A549 (cell line): ENCODE data around the gene MAP2K7. TPM values are rescaled to one million over a fixed set of nuclear protein-coding genes. Genes with fewer than 3 reads are reported as not detected.

Experiments used
- ATAC-seq, 2 experiments: fragments of 200-7000 bp in 1 of 2; fragments of >200 bp in 1 of 2; cut with Nextera tagmentation in 1 of 2; cut with Tn5 transposase in 1 of 2; 3 replicates each; pipeline versions ENCODE4 v1.8.0 to v1.9.1; 2018 to 2020; ENCODE audit warnings: mild to moderate bottlenecking in 1 of 2, moderate library complexity in 1 of 2
- CTCF ChIA-PET: fragments of 300-600 bp; sonication (Branson Sonifier 250); formaldehyde crosslinking; extraction: SDS; loops from one replicate; lab custom pipeline; 2021; ENCODE audit warnings: antibody characterized with exemption, inconsistent platforms; lab: Yijun Ruan, JAX
- POLR2A ChIA-PET: fragments of 350-600 bp; formaldehyde crosslinking; extraction: SDS; loops from one replicate; lab custom pipeline; 2021; ENCODE audit warnings: antibody characterized with exemption, inconsistent platforms; lab: Yijun Ruan, JAX
- DNase-seq, 2 experiments: peaks; one replicate each; pipeline versions ENCODE4 v3.0.0 to v3.0.0-alpha.2; 2011 to 2016; ENCODE audit warnings: low read depth in 1 of 2, low spot score in 1 of 2
- FAIRE-seq: peaks from 2 replicates; lab custom pipeline; 2011; peaks lifted over from hg19 to GRCh38; lab: Jason Lieb, UNC
- H3K27ac ChIP-seq, 2 experiments: fragments of >200 bp; sonication (Bioruptor Twin); formaldehyde crosslinking; 3 replicates each; pipeline ENCODE4 v1.5.1; 2016 to 2017
- H3K4me1 ChIP-seq: fragments of >200 bp; sonication (Bioruptor Twin); formaldehyde crosslinking; 3 replicates; pipeline ENCODE4 v1.6.1; 2016
- H3K4me2 ChIP-seq: fragments of >200 bp; sonication (Bioruptor Twin); formaldehyde crosslinking; 3 replicates; pipeline ENCODE4 v1.6.1; 2016
- H3K4me3 ChIP-seq: fragments of >200 bp; sonication (Bioruptor Twin); formaldehyde crosslinking; 3 replicates; pipeline ENCODE4 v1.5.1; 2016
- H3K9me3 ChIP-seq: fragments of >200 bp; sonication (Bioruptor Twin); formaldehyde crosslinking; 3 replicates; pipeline ENCODE4 v1.6.1; 2016
- BHLHE40 ChIP-seq: IDR thresholded peaks from 2 replicates; pipeline ENCODE4 v1.6.1; 2012; ENCODE audit warnings: low read depth, low read length, inconsistent platforms
- CBX8 ChIP-seq: fragments of 200-600 bp; sonication (generic); IDR thresholded peaks from 2 replicates; pipeline ENCODE4 v1.6.1; 2016
- CEBPB ChIP-seq, 2 experiments: fragments of >200 bp in 1 of 2; sonication (Bioruptor Twin) in 1 of 2; formaldehyde crosslinking in 1 of 2; IDR thresholded peaks; 2 replicates each; pipeline ENCODE4 v1.6.1; 2012 to 2016
- CHD4 ChIP-seq: fragments of 200-600 bp; sonication (generic); IDR thresholded peaks from 2 replicates; pipeline ENCODE4 v1.6.1; 2016; ENCODE audit warnings: antibody characterized with exemption, mild to moderate bottlenecking, borderline replicate concordance
- E2F6 ChIP-seq: IDR thresholded peaks from 2 replicates; pipeline ENCODE4 v1.6.1; 2012; ENCODE audit warnings: low read depth, borderline replicate concordance
- EHMT2 ChIP-seq: fragments of 200-600 bp; sonication (generic); IDR thresholded peaks from 2 replicates; pipeline ENCODE4 v1.6.1; 2016; ENCODE audit warnings: antibody characterized with exemption, low read depth, mild to moderate bottlenecking, moderate library complexity
- EP300 ChIP-seq, 2 experiments: fragments of >200 bp; sonication (Bioruptor Twin); formaldehyde crosslinking; IDR thresholded peaks; 2 replicates in 1 of 2; 3 replicates in 1 of 2; pipeline ENCODE4 v1.6.1; 2016 to 2017
- ESRRA ChIP-seq: fragments of 150-350 bp; IDR thresholded peaks from 2 replicates; pipeline ENCODE4 v1.6.1; 2014; ENCODE audit warnings: mild to moderate bottlenecking, low read length, borderline replicate concordance
- GATA3 ChIP-seq: IDR thresholded peaks from 2 replicates; pipeline ENCODE4 v1.6.1; 2012; ENCODE audit warnings: borderline replicate concordance
- JUNB ChIP-seq: fragments of >200 bp; sonication (Bioruptor Twin); formaldehyde crosslinking; IDR thresholded peaks from 2 replicates; pipeline ENCODE4 v1.6.1; 2016
- KDM5A ChIP-seq: fragments of 200-600 bp; sonication (generic); IDR thresholded peaks from 2 replicates; pipeline ENCODE4 v1.6.1; 2016; ENCODE audit warnings: antibody characterized with exemption, mild to moderate bottlenecking
- MAFK ChIP-seq: fragments of 450-650 bp; IDR thresholded peaks from 2 replicates; pipeline ENCODE4 v1.6.1; 2014; ENCODE audit not compliant: partially characterized antibody
- NPAS2 ChIP-seq: fragments of 250-450 bp; sonication (Bioruptor Pico); IDR thresholded peaks from 2 replicates; pipeline ENCODE4 v1.8.0; 2022; ENCODE audit warnings: mild to moderate bottlenecking, moderate library complexity, borderline replicate concordance
- NR3C1 ChIP-seq: fragments of >200 bp; sonication (Bioruptor Twin); formaldehyde crosslinking; IDR thresholded peaks from 3 replicates; pipeline ENCODE4 v1.6.1; 2017
- PHF8 ChIP-seq: fragments of 200-600 bp; sonication (generic); IDR thresholded peaks from 2 replicates; pipeline ENCODE4 v1.6.1; 2016; ENCODE audit warnings: low read depth, mild to moderate bottlenecking, antibody characterized with exemption, moderate library complexity, borderline replicate concordance
- POLR2A ChIP-seq: IDR thresholded peaks from 2 replicates; pipeline ENCODE4 v1.6.1; 2012; ENCODE audit warnings: mild to moderate bottlenecking, low read length
- POLR2AphosphoS2 ChIP-seq: conservative IDR thresholded peaks from 2 replicates; pipeline ENCODE4 v1.6.1; 2012; ENCODE audit warnings: low read length, improper control_type of control experiment, inconsistent platforms
- RCOR1 ChIP-seq: fragments of 150-350 bp; IDR thresholded peaks from 2 replicates; pipeline ENCODE4 v1.6.1; 2014; ENCODE audit warnings: antibody characterized with exemption, low read length, low read depth
- REST ChIP-seq: fragments of 200-600 bp; sonication (generic); IDR thresholded peaks from 2 replicates; pipeline ENCODE4 v1.6.1; 2016; ENCODE audit warnings: antibody characterized with exemption, mild to moderate bottlenecking, moderate library complexity
- RNF2 ChIP-seq: fragments of 200-600 bp; sonication (generic); IDR thresholded peaks from 2 replicates; pipeline ENCODE4 v1.6.1; 2016; ENCODE audit warnings: low read depth, mild to moderate bottlenecking, antibody characterized with exemption, moderate library complexity, borderline replicate concordance
- SREBF2 ChIP-seq: fragments of 450-650 bp; IDR thresholded peaks from 2 replicates; pipeline ENCODE4 v1.6.1; 2014; ENCODE audit warnings: mild to moderate bottlenecking, moderate library complexity
- TP53 ChIP-seq: fragments of 250-450 bp; sonication (Bioruptor Pico); IDR thresholded peaks from 2 replicates; pipeline ENCODE4 v1.5.0; 2021; ENCODE audit warnings: mild to moderate bottlenecking, moderate library complexity
- ZFP36 ChIP-seq: fragments of 450-650 bp; IDR thresholded peaks from 2 replicates; pipeline ENCODE4 v1.6.1; 2014; ENCODE audit warnings: borderline replicate concordance; ENCODE audit not compliant: partially characterized antibody
- ZNF302 ChIP-seq: fragments of 250-450 bp; sonication (Bioruptor Pico); IDR thresholded peaks from 2 replicates; pipeline ENCODE4 v1.9.0; 2021; ENCODE audit warnings: inconsistent platforms, mild to moderate bottlenecking, moderate library complexity
- ZSCAN20 ChIP-seq: fragments of 250-450 bp; sonication (Bioruptor Pico); IDR thresholded peaks from 2 replicates; pipeline ENCODE4 v1.8.0; 2022; ENCODE audit warnings: mild to moderate bottlenecking, moderate library complexity
- WGBS: methylation state at CpG from one replicate; pipeline ENCODE4 v1.1.6; 2017; ENCODE audit errors: missing lambda C conversion rate; 5-methylcytosine and 5-hydroxymethylcytosine counted together
- polyA plus RNA-seq, 4 experiments: library from polyadenylated mRNA; depleted of rRNA in 3 of 4; stranded (reverse); fragments of >200 nt; fragmentation: RNase III in 1 of 4; extraction: RNeasy Plus Mini Kit Qiagen cat#74134 plus additional on column Dnase treatment in 1 of 4; gene quantifications; 2 replicates in 3 of 4; 3 replicates in 1 of 4; pipeline ENCODE4 v1.2.3, GENCODE V29; 2011 to 2017
- TF ChIP-seq, protein P1 (sequence below): IDR thresholded peaks from 2 replicates; pipeline ENCODE4 v1.6.1; 2012
- TF ChIP-seq, protein P2 (sequence below): IDR thresholded peaks from 2 replicates; pipeline ENCODE4 v1.6.1; 2012
- TF ChIP-seq, protein P3 (sequence below): fragments of 250-450 bp; sonication (Bioruptor Pico); IDR thresholded peaks from 2 replicates; pipeline ENCODE4 v1.5.0; 2020; ENCODE audit warnings: low read depth, mild to moderate bottlenecking, moderate library complexity

The MAP2K7 gene
- polyA plus RNA-seq, 2 of the 4 experiments (the other 2 are of a cell fraction) = 5.5 to 19.4 TPM

DNA sequence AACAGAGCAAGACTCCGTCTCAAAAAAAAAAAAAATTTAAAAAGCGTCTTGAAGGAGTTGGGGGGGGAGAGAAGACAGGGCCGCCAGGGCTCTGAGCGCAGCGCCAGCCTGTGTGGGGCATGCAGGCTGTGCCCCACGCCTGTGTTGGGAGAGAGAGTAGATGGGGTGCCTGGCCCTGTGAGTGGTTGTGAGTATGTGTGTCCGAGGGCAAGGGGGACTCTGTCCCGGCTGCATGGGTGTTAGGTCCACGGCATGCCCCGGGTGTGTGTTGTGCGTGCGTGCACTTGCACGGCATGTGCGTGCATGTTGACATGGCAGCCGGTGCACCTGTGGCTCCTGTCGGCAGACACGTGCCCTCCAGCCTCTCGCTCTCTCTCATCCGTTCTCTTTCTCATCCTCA lies 3.4 kb downstream of the MAP2K7 start (continued):
- TF ChIP-seq PHF8 = no peak
- TF ChIP-seq, protein P1, sequence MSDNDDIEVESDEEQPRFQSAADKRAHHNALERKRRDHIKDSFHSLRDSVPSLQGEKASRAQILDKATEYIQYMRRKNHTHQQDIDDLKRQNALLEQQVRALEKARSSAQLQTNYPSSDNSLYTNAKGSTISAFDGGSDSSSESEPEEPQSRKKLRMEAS = no peak
- no peak for TF ChIP-seq BHLHE40

DNA sequence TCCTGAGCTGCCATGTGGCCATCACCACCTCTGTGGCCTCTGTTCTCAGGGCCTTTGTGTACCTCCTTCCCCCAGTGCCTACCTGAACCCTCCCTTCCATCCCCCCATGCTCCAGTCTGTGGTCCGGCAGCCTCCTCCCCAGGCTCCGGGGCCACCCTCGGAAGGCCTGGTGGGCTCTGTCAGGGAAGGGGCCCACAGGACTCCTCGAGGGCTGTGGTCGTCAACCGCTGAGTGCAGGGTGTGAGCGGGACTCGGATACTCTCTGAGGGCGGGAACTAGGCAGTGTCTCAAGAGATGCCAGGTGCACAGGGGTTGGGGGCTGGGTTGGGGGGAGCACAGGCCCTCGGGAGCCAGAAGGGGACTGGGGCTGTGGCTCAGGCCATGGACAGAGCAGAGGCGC lies 3.9 kb downstream of the MAP2K7 start:
- Histone ChIP-seq H3K4me2 (no peak overlapping the region), H3K4me1 (peaks cover 8% of the 10 kb centered on the region), H3K27ac (no peak overlapping the region), H3K9me3 (no peaks in the 10 kb centered on the region), H3K4me3 (no peak overlapping the region)
- TF ChIP-seq MAFK (no peak), NR3C1 (no peak), ZSCAN20 (no peak), JUNB (no peak), CHD4 (no peak), ESRRA (no peak), BHLHE40 (no peak), KDM5A (no peak), EHMT2 (no peak)
- DNase-seq = no peak
- CTCF ChIA-PET = interaction anchor here (1.7 to 2.2 kb wide), 2 partner anchors 9 to 10 kb away, joined by 7 to 14 read pairs; no protein-coding TSS in a partner anchor
- POLR2A ChIA-PET = no interaction called here
- FAIRE-seq = no peak
- WGBS = 93% methylated on average over 8 of the region's 11 CpGs
- no peak for ATAC-seq

DNA sequence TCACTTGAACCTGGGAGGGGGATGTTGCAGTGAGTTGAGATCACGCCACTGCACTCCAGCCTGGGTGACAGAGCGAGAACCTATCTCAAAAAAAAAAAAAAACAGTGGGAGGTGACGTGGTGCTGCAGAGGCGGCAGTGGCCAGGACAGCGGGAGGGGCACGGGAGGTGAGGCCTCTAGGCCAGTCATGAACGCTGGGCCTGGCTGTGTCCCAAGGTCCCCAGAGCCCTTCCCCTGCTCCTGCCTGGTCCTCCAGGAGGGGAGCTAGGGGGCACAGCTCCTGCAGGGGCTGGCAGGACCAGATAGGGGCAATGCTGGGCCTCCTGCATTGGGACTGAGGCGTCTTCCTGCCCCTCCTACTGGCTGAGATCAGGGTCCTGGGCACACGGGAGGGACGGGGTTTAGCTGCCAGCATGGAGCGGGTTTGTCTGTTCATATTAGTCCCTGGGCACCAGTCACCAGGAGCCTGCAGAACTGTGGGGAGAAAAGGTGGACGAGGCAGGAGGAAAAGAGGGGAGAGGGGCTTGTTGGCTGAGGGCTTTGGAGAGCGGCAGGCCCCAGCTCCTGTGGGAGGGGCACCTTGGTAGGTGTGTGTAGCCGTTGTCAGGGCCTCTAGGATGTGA lies 4.5 kb downstream of the MAP2K7 start:
- TF ChIP-seq RNF2 (no peak), ZNF302 (CRISPR knock-in tag) (no peak), ZFP36 (no peak), SREBF2 (no peak), TP53 (CRISPR knock-in tag) (no peak), CEBPB (IDR thresholded peaks at IDR 0.05) (no peak), EHMT2 (no peak), RCOR1 (no peak), PHF8 (no peak), NPAS2 (CRISPR knock-in tag) (no peak), GATA3 (no peak), POLR2A (no peak), CBX8 (no peak), EP300 (IDR thresholded peaks at IDR 0.05) (no peak), E2F6 (no peak), REST (no peak), POLR2AphosphoS2 (no peak)
- TF ChIP-seq, protein P2, sequence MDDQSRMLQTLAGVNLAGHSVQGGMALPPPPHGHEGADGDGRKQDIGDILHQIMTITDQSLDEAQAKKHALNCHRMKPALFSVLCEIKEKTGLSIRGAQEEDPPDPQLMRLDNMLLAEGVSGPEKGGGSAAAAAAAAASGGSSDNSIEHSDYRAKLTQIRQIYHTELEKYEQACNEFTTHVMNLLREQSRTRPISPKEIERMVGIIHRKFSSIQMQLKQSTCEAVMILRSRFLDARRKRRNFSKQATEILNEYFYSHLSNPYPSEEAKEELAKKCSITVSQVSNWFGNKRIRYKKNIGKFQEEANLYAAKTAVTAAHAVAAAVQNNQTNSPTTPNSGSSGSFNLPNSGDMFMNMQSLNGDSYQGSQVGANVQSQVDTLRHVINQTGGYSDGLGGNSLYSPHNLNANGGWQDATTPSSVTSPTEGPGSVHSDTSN = no peak
- TF ChIP-seq, protein P1 = no peak
- TF ChIP-seq, protein P3, sequence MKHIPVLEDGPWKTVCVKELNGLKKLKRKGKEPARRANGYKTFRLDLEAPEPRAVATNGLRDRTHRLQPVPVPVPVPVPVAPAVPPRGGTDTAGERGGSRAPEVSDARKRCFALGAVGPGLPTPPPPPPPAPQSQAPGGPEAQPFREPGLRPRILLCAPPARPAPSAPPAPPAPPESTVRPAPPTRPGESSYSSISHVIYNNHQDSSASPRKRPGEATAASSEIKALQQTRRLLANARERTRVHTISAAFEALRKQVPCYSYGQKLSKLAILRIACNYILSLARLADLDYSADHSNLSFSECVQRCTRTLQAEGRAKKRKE (CRISPR knock-in tag) = no peak
- FAIRE-seq = no peak

More for the DNA sequence above, 4.5 kb downstream of the MAP2K7 start:
- 82% methylated on average over 14 of the region's 14 CpGs for WGBS
- no peak overlapping the region for H3K4me2 ChIP-seq
- no peak overlapping the region for H3K27ac ChIP-seq
- ChIA-PET POLR2A (interaction anchor here (0.8 kb wide), 1 partner anchor 12 kb away, joined by 3 read pairs; the partner anchor contains the start of gene SNAPC2), CTCF (interaction anchor here (0.8 to 2.2 kb wide), 4 partner anchors 8 to 39 kb away, joined by 3 to 14 read pairs (median 3); no protein-coding TSS in a partner anchor)
- no peak overlapping the region for H3K4me3 ChIP-seq
- ATAC-seq = no peak; a peak in 1 of 6 replicates
- H3K4me1 ChIP-seq = peaks cover 8% of the 10 kb centered on the region
- no peak for DNase-seq
- no peaks in the 10 kb centered on the region for H3K9me3 ChIP-seq
